ENCODE data around the gene TBXAS1.
"Not testable (repeated sequence)": the region's sequence is repeated elsewhere in the genome, so short reads cannot be mapped to it uniquely, and the experiment has no call there.

The TBXAS1 gene

GRCh38 chr7:139918480-139918879, 89.4 kb downstream of the TBXAS1 start:
- no peak overlapping the region for H3K9ac ChIP-seq (ENCODE audit: insufficient read length)
- no peak for TF ChIP-seq FOXP2 (optimal IDR thresholded peaks at IDR 0.05; ENCODE audit: control extremely low read depth, extremely low read length, insufficient read depth)
- no peak for TF ChIP-seq POLR2AphosphoS5 (IDR thresholded peaks at IDR 0.05; ENCODE audit: borderline replicate concordance, low read depth, low read length)
- TF ChIP-seq EZH2 (IDR thresholded peaks at IDR 0.05): no peak
- no peak overlapping the region for H3K4me3 ChIP-seq
- no peak overlapping the region for H3K27ac ChIP-seq
- no peaks in the 10 kb centered on the region for H3K9me3 ChIP-seq (ENCODE audit: low read depth, low read length)
- no peaks in the 10 kb centered on the region for H3K36me3 ChIP-seq (ENCODE audit: insufficient read depth, low read length)
- no peak for DNase-seq (ENCODE audit: low read depth, low spot score)

GRCh38 chr7:139923090-139923489, 94.0 kb downstream of the TBXAS1 start:
- H3K9ac ChIP-seq (ENCODE audit: insufficient read length): no peak overlapping the region
- H3K27ac ChIP-seq: no peak overlapping the region
- no peak for DNase-seq (ENCODE audit: low read depth, low spot score)
- H3K9me3 ChIP-seq (ENCODE audit: low read depth, low read length): no peaks in the 10 kb centered on the region
- H3K4me3 ChIP-seq: no peak overlapping the region
- no peaks in the 10 kb centered on the region for H3K36me3 ChIP-seq (ENCODE audit: insufficient read depth, low read length)
- TF ChIP-seq POLR2AphosphoS5 (IDR thresholded peaks at IDR 0.05; ENCODE audit: borderline replicate concordance, low read depth, low read length) (no peak), EZH2 (IDR thresholded peaks at IDR 0.05) (no peak), FOXP2 (optimal IDR thresholded peaks at IDR 0.05; ENCODE audit: control extremely low read depth, extremely low read length, insufficient read depth) (no peak)

GRCh38 chr7:139924461-139924860, 95.4 kb downstream of the TBXAS1 start:
- no peak overlapping the region for H3K4me3 ChIP-seq
- DNase-seq (ENCODE audit: low read depth, low spot score): no peak

GRCh38 chr7:139929221-139929620, 100.2 kb downstream of the TBXAS1 start:
- DNase-seq (ENCODE audit: low read depth, low spot score); H3K4me3 ChIP-seq; H3K36me3 ChIP-seq (ENCODE audit: insufficient read depth, low read length); H3K27ac ChIP-seq; H3K9me3 ChIP-seq (ENCODE audit: low read depth, low read length); H3K9ac ChIP-seq (ENCODE audit: insufficient read length): not testable (repeated sequence)

More at GRCh38 chr7:139924461-139924860, 95.4 kb downstream of the TBXAS1 start:
- Histone ChIP-seq H3K36me3 (ENCODE audit: insufficient read depth, low read length) (no peaks in the 10 kb centered on the region), H3K9me3 (ENCODE audit: low read depth, low read length) (no peaks in the 10 kb centered on the region), H3K27ac (no peak overlapping the region), H3K9ac (ENCODE audit: insufficient read length) (no peak overlapping the region)
- TF ChIP-seq POLR2AphosphoS5 (IDR thresholded peaks at IDR 0.05; ENCODE audit: borderline replicate concordance, low read depth, low read length): no peak
- TF ChIP-seq FOXP2 (optimal IDR thresholded peaks at IDR 0.05; ENCODE audit: control extremely low read depth, extremely low read length, insufficient read depth): no peak
- no peak for TF ChIP-seq EZH2 (IDR thresholded peaks at IDR 0.05)

GRCh38 chr7:139930286-139930965, 101.4 kb downstream of the TBXAS1 start:
- TF ChIP-seq EZH2 (IDR thresholded peaks at IDR 0.05): no peak
- TF ChIP-seq POLR2AphosphoS5 (IDR thresholded peaks at IDR 0.05; ENCODE audit: borderline replicate concordance, low read depth, low read length): no peak
- TF ChIP-seq FOXP2 (optimal IDR thresholded peaks at IDR 0.05; ENCODE audit: control extremely low read depth, extremely low read length, insufficient read depth): no peak
- Histone ChIP-seq H3K36me3 (ENCODE audit: insufficient read depth, low read length) (no peaks in the 10 kb centered on the region), H3K9ac (ENCODE audit: insufficient read length) (no peak overlapping the region), H3K4me3 (no peak overlapping the region), H3K27ac (no peak overlapping the region), H3K9me3 (ENCODE audit: low read depth, low read length) (no peaks in the 10 kb centered on the region)
- DNase-seq (ENCODE audit: low read depth, low spot score): no peak

- TF ChIP-seq POLR2AphosphoS5 (IDR thresholded peaks at IDR 0.05; ENCODE audit: borderline replicate concordance, low read depth, low read length) (no peak), FOXP2 (optimal IDR thresholded peaks at IDR 0.05; ENCODE audit: control extremely low read depth, extremely low read length, insufficient read depth) (no peak), EZH2 (IDR thresholded peaks at IDR 0.05) (no peak)
- Histone ChIP-seq H3K9me3 (ENCODE audit: low read depth, low read length) (no peaks in the 10 kb centered on the region), H3K27ac (no peak overlapping the region), H3K36me3 (ENCODE audit: insufficient read depth, low read length) (no peaks in the 10 kb centered on the region), H3K4me3 (no peak overlapping the region), H3K9ac (ENCODE audit: insufficient read length) (no peak overlapping the region)
- DNase-seq (ENCODE audit: low read depth, low spot score): no peak
These were observed 102.3 kb downstream of the TBXAS1 start for GRCh38 chr7:139931190-139931934.

GRCh38 chr7:139932531-139932930, 103.5 kb downstream of the TBXAS1 start:
- DNase-seq (ENCODE audit: low read depth, low spot score): no peak

GRCh38 chr7:139936760-139937310, 107.8 kb downstream of the TBXAS1 start:
- TF ChIP-seq FOXP2 (optimal IDR thresholded peaks at IDR 0.05; ENCODE audit: control extremely low read depth, extremely low read length, insufficient read depth) (no peak), EZH2 (IDR thresholded peaks at IDR 0.05) (no peak), POLR2AphosphoS5 (IDR thresholded peaks at IDR 0.05; ENCODE audit: borderline replicate concordance, low read depth, low read length) (no peak)
- Histone ChIP-seq H3K36me3 (ENCODE audit: insufficient read depth, low read length) (no peaks in the 10 kb centered on the region), H3K27ac (no peak overlapping the region), H3K4me3 (no peak overlapping the region), H3K9ac (ENCODE audit: insufficient read length) (no peak overlapping the region), H3K9me3 (ENCODE audit: low read depth, low read length) (no peaks in the 10 kb centered on the region)
- no peak for DNase-seq (ENCODE audit: low read depth, low spot score)

More at GRCh38 chr7:139932531-139932930, 103.5 kb downstream of the TBXAS1 start:
- TF ChIP-seq POLR2AphosphoS5 (IDR thresholded peaks at IDR 0.05; ENCODE audit: borderline replicate concordance, low read depth, low read length): no peak
- no peak for TF ChIP-seq FOXP2 (optimal IDR thresholded peaks at IDR 0.05; ENCODE audit: control extremely low read depth, extremely low read length, insufficient read depth)
- Histone ChIP-seq H3K4me3 (no peak overlapping the region), H3K27ac (no peak overlapping the region), H3K36me3 (ENCODE audit: insufficient read depth, low read length) (no peaks in the 10 kb centered on the region), H3K9ac (ENCODE audit: insufficient read length) (no peak overlapping the region), H3K9me3 (ENCODE audit: low read depth, low read length) (no peaks in the 10 kb centered on the region)

All from SK-N-MC (cell line).